Right cardiac atrium (tissue), 5 donors: ENCODE measurements around the gene TNK1. TPM values are rescaled to one million over a fixed set of nuclear protein-coding genes. Genes with fewer than 3 reads are reported as not detected.

Experiments
- ATAC-seq, 2 donors: fragments of 200-7000 bp; cut with Tn5 transposase; one replicate each; pipeline versions ENCODE4 v1.8.0 to v1.9.1; 2020; ENCODE audit warnings: moderate library complexity in 2 of 2, mild to moderate bottlenecking in 1 of 2
- DNase-seq, 3 donors: peaks; one replicate each; pipeline ENCODE4 v3.0.0-alpha.2; 2020
- H3K27ac ChIP-seq: one replicate; pipeline ENCODE4 v1.5.1; 2013; ENCODE audit warnings: mild to moderate bottlenecking, low read length, control low read depth, moderate library complexity
- H3K27me3 ChIP-seq: one replicate; pipeline ENCODE4 v1.6.1; 2013; ENCODE audit not compliant: control insufficient read depth, insufficient read depth
- H3K4me1 ChIP-seq: one replicate; pipeline ENCODE4 v1.6.1; 2013; ENCODE audit warnings: low read length; ENCODE audit not compliant: control insufficient read depth, insufficient read depth
- H3K4me3 ChIP-seq: one replicate; pipeline ENCODE4 v1.5.1; 2013; ENCODE audit warnings: low read length, control low read depth
- H3K9me3 ChIP-seq: one replicate; pipeline ENCODE4 v1.6.1; 2013; ENCODE audit warnings: low read length; ENCODE audit not compliant: control insufficient read depth
- WGBS: extraction: QIAGEN DNeasy Blood & Tissue Kit; methylation state at CpG from one replicate; pipeline ENCODE4 v1.1.7; 2013; 5-methylcytosine and 5-hydroxymethylcytosine counted together
- intact Hi-C, 4 donors: fragments of 100-400 bp; cut with DNase I; formaldehyde crosslinking; loops; one replicate each; pipeline versions ENCODE4 v1.11.0 to v1.14.0; 2022 to 2023
- polyA plus RNA-seq: library from polyadenylated mRNA; stranded (reverse); fragments of 200-250 nt; gene quantifications from one replicate; pipeline ENCODE4 v1.2.3, GENCODE V29; 2013
- total RNA-seq, 4 donors: library from RNA; stranded (reverse); fragmentation: NEBNext Ultra II Directional; extraction: Animal tissue kit (Norgen Biotek cat#: 25700); gene quantifications; one replicate each; pipeline ENCODE4 v1.2.1, GENCODE V29; 2021
- donor health status: healthy with polysubstance abuse.
- donor health status: DM: no; HTN: yes; CAD: no.
- donor health status: DM: no; HTN: no; CAD: no.
- donor health status: DM: no; HTN: yes; CAD: no; lungs with severe emphysema.
- donor health status: DM: yes; HTN: yes; CAD: no.

Gene TNK1
- total and polyA plus RNA-seq, 5 donors = 1.7 to 3.6 (median 3.3) TPM

- DNase-seq (no peak), ATAC-seq (no peak)
- 72% methylated on average over 18 of the region's 18 CpGs for WGBS
- intact Hi-C loops = loop anchor here in 3 of 4 donors (5.0 to 10.0 kb wide), 3 partner anchors 52 to 135 kb away; partner anchors contain the start of genes POLR2A (in 1 of the 3), SLC2A4 (in 1 of the 3), SLC35G6 (in 1 of the 3) and YBX2 (in 1 of the 3)
- H3K9me3 ChIP-seq = no peaks in the 10 kb centered on the region
- no peaks in the 10 kb centered on the region for H3K27me3 ChIP-seq
- no peaks in the 10 kb centered on the region for H3K4me1 ChIP-seq
- no peak overlapping the region for H3K27ac ChIP-seq
- H3K4me3 ChIP-seq = no peak overlapping the region
These were observed 33.9 kb upstream of the TNK1 start for GRCh38 chr17:7346761-7347614.

- intact Hi-C loops = loop anchor here in 3 of 4 donors (5.0 to 10.0 kb wide), 3 partner anchors 53 to 134 kb away; partner anchors contain the start of genes POLR2A (in 1 of the 3), SLC2A4 (in 1 of the 3), SLC35G6 (in 1 of the 3) and YBX2 (in 1 of the 3)
- no peak overlapping the region for H3K27ac ChIP-seq
- H3K9me3 ChIP-seq = no peaks in the 10 kb centered on the region
These were observed 33.0 kb upstream of the TNK1 start for GRCh38 chr17:7347630-7348477.

DNA sequence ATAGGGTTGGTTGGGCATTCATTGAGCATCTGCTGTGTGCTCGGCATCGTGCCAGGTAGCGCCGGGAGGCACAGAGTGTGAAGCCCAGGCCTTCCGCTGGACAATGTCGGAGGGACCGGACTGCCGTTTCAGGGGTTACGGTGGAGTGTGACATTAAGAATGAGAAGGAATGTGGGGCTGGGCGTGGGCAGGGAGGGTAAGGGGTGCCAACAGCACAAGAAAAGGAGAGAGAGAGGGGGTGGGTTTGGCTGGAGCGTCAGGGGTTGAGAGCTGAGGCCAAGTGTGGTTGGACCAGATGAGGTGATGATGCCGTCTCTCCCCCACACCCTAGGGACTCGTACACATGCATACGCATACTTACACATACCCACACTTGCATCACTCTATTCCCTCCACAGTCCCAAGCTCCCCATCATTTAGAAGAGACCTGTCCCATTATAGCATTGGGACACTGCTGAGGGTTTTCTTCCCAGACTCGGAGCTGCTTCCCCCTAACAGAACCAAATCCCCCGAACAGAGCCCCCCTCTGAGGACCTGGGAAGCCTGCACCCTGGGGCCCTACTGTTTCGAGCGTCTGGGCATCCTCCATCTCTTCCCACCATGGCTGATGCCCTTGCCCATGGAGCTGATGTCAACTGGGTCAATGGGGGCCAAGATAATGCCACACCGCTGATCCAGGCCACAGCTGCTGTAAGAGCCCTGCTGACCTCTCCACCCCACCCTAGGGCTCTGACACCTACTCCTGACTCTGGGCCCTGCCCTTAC lies 32.2 kb upstream of the TNK1 start:
- Histone ChIP-seq H3K27ac (no peak overlapping the region), H3K4me1 (peaks cover 3% of the 10 kb centered on the region), H3K9me3 (no peaks in the 10 kb centered on the region), H3K27me3 (no peaks in the 10 kb centered on the region), H3K4me3 (no peak overlapping the region)
- 56% methylated on average over 19 of the region's 19 CpGs for WGBS
- DNase-seq (peak; percentile 40 to 72 (median 41)), ATAC-seq (no peak)
- intact Hi-C loops = loop anchor here in 3 of 4 donors (5.0 to 10.0 kb wide), 3 partner anchors 54 to 134 kb away; partner anchors contain the start of genes POLR2A (in 1 of the 3), SLC2A4 (in 1 of the 3), SLC35G6 (in 1 of the 3) and YBX2 (in 1 of the 3)

More at GRCh38 chr17:7347630-7348477, 33.0 kb upstream of the TNK1 start:
- Histone ChIP-seq H3K27me3 (no peaks in the 10 kb centered on the region), H3K4me1 (no peaks in the 10 kb centered on the region), H3K4me3 (no peak overlapping the region)
- ATAC-seq (no peak), DNase-seq (no peak)
- 64% methylated on average over 19 of the region's 19 CpGs for WGBS

DNA sequence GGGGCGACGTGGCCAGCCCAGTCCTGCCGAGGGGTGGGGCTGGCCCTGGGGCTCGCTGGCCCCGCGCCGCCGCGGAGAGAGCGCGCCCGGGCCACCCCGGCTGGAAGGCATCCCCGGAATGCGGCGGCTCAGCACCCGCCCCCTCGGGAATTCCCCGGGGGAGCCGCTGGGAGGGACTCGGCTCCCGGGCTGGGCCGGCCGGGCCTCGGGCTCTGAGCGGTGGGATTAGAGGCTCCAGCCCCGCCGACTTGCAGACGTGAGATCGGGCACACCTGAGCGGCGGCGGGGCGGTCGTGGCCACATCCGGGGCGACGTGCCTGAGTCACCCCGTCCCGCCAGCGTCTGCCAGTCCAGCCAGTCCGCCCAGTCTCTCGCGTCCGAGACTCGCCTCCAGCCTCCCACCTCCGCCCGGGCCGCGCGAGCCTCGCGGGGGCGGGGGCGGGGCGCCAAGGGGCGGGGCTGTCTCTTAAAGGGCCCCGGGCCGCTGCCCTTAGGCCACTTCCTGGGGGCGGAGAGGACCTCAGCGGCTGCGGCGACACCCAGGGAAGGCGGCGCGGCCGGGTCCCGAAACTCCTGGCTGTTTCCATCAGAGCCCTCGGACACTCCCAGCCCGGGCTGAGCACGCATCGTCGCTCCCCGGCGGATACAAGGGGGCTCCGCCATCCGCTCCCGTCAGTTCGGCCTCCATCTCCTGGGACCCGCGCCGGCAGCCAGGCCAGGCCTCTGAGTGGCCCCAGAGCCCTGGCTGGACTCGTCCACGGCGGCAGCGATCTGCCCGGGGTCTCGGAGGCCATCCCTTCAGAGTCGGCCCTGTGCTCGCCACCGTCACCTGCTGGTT lies 29.0 kb upstream of the TNK1 start, which contains the start of gene KCTD11:
Gene KCTD11, plus strand, starts transcription at position 498 of the 838 bp plus-strand sequence.
- WGBS = under 1% methylated on average over 91 of the region's 91 CpGs
- intact Hi-C loops = loop anchor here in 3 of 4 donors (10.0 kb wide), 3 partner anchors 83 to 233 kb away; partner anchors contain the start of genes FGF11 (in 2 of the 3), TMEM102 (in 2 of the 3), MPDU1 (in 1 of the 3) and TNFSF13 (in 1 of the 3)
- H3K27me3 ChIP-seq = no peaks in the 10 kb centered on the region
- DNase-seq = peak; percentile 95 to 98 (median 97)
- no peaks in the 10 kb centered on the region for H3K9me3 ChIP-seq
- peak within 1 kb of the TSS; percentile 87 for H3K27ac ChIP-seq
- peak; percentile 81 to 83 for ATAC-seq
- H3K4me1 ChIP-seq = peaks cover 8% of the 10 kb centered on the region
- H3K4me3 ChIP-seq = peak within 1 kb of the TSS; percentile 64

DNA sequence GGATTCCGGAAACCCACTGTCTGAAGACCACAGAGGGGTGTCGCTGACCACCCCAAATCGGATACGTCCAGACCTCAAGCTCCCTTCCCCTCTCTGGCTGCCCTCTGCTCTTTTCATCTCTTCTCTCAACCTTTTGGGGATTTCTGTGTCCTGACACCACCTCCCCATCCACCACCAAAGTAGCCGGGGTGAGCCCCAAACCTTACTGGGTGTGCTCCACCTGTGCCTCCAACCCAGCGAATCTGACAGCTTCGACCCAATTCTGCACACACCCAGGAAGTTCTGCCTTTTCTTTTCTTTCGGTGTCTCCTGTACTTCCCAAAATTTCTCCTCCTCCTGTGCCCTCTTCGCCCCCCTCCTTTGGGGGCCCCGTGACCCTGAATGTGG lies 28.4 kb upstream of the TNK1 start:
- H3K4me1 ChIP-seq = peaks cover 8% of the 10 kb centered on the region
- ATAC-seq (no peak), DNase-seq (no peak)
- peak overlapping the region; percentile 64 for H3K4me3 ChIP-seq
- intact Hi-C loops = loop anchor here in 3 of 4 donors (10.0 kb wide), 3 partner anchors 82 to 232 kb away; partner anchors contain the start of genes FGF11 (in 2 of the 3), TMEM102 (in 2 of the 3), MPDU1 (in 1 of the 3) and TNFSF13 (in 1 of the 3)
- no peaks in the 10 kb centered on the region for H3K9me3 ChIP-seq
- peak overlapping the region; percentile 87 for H3K27ac ChIP-seq
- no peaks in the 10 kb centered on the region for H3K27me3 ChIP-seq
- 29% methylated on average over 10 of the region's 10 CpGs for WGBS

DNA sequence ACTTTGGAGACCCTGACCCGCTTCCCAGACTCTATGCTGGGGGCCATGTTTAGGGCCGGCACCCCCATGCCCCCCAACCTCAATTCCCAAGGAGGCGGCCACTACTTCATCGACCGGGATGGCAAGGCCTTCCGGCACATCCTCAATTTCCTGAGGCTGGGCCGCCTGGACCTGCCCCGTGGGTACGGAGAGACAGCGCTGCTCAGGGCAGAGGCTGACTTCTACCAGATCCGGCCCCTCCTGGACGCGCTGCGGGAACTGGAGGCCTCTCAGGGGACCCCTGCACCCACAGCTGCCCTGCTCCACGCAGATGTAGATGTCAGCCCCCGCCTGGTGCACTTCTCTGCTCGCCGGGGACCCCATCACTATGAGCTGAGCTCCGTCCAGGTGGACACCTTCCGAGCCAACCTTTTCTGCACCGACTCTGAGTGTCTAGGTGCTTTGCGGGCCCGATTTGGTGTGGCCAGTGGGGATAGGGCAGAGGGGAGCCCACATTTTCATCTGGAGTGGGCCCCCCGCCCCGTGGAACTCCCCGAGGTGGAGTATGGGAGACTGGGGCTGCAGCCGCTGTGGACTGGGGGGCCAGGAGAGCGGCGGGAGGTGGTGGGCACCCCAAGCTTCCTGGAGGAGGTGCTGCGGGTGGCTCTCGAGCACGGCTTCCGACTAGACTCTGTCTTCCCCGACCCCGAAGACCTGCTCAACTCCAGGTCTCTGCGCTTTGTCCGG lies 27.8 kb upstream of the TNK1 start:
- Histone ChIP-seq H3K27ac (no peak overlapping the region), H3K4me1 (peaks cover 8% of the 10 kb centered on the region), H3K4me3 (no peak overlapping the region), H3K9me3 (no peaks in the 10 kb centered on the region), H3K27me3 (no peaks in the 10 kb centered on the region)
- intact Hi-C loops = loop anchor here in 3 of 4 donors (10.0 kb wide), 3 partner anchors 82 to 232 kb away; partner anchors contain the start of genes FGF11 (in 2 of the 3), TMEM102 (in 2 of the 3), MPDU1 (in 1 of the 3) and TNFSF13 (in 1 of the 3)
- ATAC-seq (no peak), DNase-seq (peak in 2 of 3 donors; percentile 28 to 74)
- 87% methylated on average over 37 of the region's 37 CpGs for WGBS

DNA sequence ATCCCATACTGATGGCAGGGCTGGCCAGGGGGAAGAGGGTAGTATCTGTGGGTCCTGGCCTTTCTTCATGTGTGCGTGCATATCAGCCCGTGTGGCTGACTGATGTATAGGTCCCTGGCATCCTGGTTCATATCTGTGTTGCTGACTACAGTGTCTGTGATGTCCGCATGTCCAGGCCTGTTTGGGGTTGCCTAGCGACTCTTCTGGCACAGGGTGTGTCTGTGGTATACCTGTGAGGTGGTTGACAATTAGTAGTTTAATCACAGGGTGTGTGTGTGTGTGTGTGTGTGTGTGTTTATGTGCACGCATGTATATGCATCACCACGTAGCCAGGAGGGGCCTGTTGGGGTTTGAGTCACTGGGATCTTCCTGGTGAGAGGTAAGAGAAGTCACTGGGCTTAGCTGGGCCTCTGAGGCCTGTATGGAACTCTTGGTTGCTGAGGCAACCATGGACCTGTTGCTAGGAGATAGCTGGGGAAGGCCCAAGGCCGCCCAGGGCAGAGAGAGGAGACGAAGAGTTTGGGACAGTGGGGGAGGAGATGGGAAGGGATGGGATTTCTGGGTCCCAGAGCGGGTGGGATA lies 26.5 kb upstream of the TNK1 start:
- Histone ChIP-seq H3K9me3 (no peaks in the 10 kb centered on the region), H3K27me3 (no peaks in the 10 kb centered on the region), H3K4me1 (peaks cover 8% of the 10 kb centered on the region), H3K27ac (no peak overlapping the region), H3K4me3 (no peak overlapping the region)
- ATAC-seq = no peak
- 71% methylated on average over 9 of the region's 9 CpGs for WGBS
- peak in 1 of 3 donors; percentile 32 for DNase-seq
- intact Hi-C loops = loop anchor here in 3 of 4 donors (10.0 kb wide), 3 partner anchors 80 to 230 kb away; partner anchors contain the start of genes FGF11 (in 2 of the 3), TMEM102 (in 2 of the 3), MPDU1 (in 1 of the 3) and TNFSF13 (in 1 of the 3)

- Histone ChIP-seq H3K27ac (no peak within 1 kb of the TSS), H3K27me3 (no peaks in the 10 kb centered on the region), H3K9me3 (no peaks in the 10 kb centered on the region), H3K4me3 (no peak within 1 kb of the TSS), H3K4me1 (peaks cover 8% of the 10 kb centered on the region)
- ATAC-seq = no peak
- 40% methylated on average over 10 of the region's 10 CpGs for WGBS
- intact Hi-C loops = loop anchor here in 3 of 4 donors (5.0 to 10.0 kb wide), 4 partner anchors 80 to 230 kb away; partner anchors contain the start of genes FGF11 (in 3 of the 3), TMEM102 (in 3 of the 3), MPDU1 (in 1 of the 3) and TNFSF13 (in 1 of the 3)
- DNase-seq = peak; percentile 64 to 83 (median 82)
These were observed 25.8 kb upstream of the TNK1 start, which contains the start of gene TMEM95 for GRCh38 chr17:7355053-7355452. TMEM95 (plus strand) TSS chr17:7355156; CDS start chr17:7355205, 49 bp downstream.
